T-helper 22 cell (primary cell): ENCODE data around the gene PCAT6.

Experiments used
- DNase-seq: peaks from one replicate; pipeline ENCODE4 v3.0.0-alpha.2; 2020; ENCODE audit warnings: low read depth

PCAT6 gene

DNA sequence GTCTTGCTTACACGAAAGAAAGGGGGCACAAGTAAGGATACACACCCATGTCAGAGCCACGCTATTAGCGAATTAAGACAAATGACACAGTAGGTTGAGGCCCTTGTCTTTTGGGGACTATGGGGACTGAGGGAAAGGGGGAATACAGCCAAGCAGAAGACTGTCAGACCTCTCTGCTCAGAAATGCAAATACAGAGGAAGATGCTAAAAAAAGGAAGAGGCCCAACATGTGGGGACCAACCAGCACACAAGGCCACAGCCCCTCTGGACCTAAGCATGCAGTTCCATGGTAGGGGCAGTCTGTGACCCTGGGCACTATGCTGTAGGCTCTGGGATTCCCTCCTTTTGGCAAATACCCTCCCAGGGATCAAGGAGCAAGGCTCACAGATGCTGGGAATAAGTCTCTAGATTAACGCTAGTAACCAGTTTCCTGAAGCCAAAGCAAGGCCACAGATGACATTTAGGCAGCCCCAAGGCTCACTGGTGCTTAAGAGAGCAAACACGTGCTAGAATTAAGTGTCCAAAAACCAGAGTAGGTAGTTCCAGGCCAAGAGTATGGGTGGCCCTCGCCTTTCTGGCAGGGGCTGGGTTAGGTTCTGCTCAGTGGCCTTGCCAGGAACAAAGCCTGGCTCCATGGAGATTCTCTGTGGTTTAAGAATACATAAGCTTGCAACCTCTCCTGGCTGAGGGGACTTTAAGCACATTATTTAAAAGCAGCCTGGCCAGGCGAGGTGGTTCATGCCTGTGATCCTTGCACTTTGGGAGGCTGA, 40.0 kb downstream of the PCAT6 start:
- DNase-seq: no peak

DNA sequence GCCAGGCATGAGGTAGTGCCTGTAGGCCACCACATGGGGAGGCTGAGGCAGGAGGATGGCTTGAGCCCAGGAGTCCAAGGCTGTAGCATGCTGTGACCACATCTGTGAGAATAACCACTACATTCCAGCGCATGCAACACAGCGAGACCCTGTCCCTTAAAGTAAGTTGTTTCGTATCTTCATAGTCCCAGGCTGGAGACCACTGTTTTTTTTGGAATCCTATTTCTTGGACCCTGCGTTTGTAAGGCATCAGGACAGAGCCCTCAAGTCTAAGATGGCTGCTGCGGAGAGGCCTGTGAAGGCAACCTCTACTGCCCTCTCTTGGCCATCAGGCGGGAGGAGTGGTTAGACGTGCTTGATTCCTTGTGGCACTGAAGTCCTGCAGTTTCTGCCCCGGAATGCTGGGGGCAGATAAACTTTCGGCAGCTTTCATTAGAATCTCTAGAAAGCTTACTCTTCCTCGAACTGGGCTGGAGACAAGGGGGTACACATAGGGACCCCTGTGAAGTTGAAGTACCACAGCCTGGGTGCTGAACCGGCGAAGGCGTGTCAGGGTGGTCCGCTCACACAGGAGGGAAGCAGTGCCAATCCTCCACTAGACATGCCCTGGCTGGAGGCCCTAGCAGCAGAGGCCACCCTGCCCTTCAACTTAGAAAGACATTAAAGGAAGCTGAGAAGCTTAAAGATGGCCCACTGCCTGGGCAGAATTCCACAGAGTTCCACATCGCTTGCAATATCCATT, 41.6 kb downstream of the PCAT6 start:
- DNase-seq: no peak

- no peak for DNase-seq
Measured at GRCh38 chr1:202854787-202855186, 44.0 kb downstream of the PCAT6 start.

DNA sequence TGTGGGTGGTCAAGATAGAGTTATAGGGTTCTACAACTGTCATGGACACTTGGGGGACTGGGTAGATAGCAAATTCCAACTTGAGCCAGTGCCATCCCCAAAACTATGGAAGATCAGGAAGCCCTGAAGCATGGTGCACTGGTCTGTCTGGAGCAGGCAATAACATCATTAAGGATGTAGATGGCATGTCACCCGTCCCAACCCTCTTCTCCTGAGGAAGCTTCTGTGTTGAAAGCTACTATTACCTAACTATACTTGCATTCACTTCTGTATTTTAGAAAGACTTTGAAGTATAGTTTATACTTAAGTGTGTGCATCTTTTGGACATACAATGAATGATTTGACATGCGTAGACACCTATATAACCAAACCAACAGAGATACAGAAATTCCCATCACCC, 45.3 kb downstream of the PCAT6 start:
- DNase-seq: no peak

DNA sequence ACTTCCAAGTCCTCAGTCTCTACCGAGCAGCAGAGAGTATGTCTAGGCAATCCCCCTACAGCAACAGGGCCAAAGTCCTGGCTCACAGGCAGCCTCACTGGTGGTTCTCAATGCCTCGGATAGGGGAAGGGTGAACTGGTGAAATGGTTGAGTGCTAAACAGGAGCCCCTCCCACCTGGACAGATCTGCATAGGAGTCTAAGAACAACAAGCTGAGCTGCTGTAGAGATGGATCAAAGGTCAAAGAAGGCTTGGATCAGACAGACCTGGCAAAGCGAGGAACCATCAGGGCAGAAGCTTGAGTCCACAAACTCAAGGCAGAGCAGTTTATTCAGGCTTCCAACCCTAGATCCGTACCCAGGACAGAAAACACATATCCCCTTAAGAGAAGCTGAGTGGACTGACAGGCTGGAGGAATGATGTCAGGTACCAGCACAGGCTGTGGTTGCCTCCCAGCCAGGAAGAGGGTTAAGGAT, 46.4 kb downstream of the PCAT6 start:
- DNase-seq: no peak

DNA sequence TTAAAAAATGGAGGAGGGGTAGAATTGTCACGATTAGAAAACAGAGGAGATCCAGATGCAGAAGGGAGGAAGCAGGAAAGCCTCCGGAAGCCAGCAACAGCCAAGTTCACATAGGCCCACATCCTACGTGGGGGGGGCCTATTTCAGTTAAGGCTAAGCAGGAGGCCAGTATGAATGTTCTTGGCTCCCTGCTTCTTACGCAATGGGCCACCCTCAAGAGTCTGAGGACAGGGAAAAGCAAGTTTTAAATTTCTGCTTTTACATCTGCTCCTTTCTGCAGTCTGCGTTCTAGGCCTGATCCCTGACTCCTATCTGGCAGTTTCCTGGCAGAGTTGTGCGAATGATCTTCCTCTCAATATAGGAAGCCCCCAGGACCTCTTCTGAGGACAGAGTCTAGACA, 47.6 kb downstream of the PCAT6 start:
- no peak for DNase-seq

DNA sequence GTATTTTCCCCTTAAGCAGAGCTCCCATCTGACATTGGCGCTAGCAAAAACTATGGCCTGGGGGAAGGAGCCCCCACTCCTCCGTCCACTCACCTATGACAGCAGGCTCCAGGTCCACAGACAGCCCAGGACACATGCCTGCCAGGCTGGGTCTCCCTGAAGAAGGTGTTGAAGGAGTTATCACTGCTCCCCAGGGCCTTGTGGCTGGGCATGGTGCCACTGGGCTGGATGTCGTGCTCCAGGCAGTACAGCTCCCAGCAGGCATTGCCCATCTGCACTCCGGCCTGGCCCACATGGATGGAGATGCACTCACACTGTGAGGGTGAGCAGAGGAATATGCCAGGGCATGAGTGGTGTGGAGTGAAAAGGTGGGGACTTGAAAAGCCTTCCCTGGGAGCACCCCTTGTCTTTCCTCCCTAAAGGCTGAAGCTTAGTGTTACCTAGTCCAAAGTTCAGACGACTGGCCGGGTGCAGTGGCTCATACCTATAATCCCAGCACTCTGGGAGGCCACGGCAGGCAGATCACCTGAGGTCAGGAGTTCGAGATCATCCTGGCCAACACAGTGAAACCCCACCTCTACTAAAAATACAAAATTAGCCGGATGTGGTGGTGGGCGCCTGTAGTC, 48.1 kb downstream of the PCAT6 start:
- DNase-seq: no peak

- DNase-seq: no peak
Measured at GRCh38 chr1:202860744-202861419, 50.1 kb downstream of the PCAT6 start.
